Measurements from ENCODE around the gene CTSH.

The CTSH gene

GRCh38 chr15:78955355-78955754 lies 10.5 kb upstream of the CTSH start:
- WGBS (ENCODE audit: insufficient coverage, insufficient read length) = no CpG with 5 or more reads among the region's 5 CpGs
- Histone ChIP-seq H3K4me1 (ENCODE audit: control insufficient read depth, insufficient read depth, low read length) (peaks cover 3% of the 10 kb centered on the region; the same call in 1 of the 2 replicates), H3K9me3 (ENCODE audit: control insufficient read depth, insufficient read depth, low read length) (no peaks in the 10 kb centered on the region; the same call in 1 of the 2 replicates)

GRCh38 chr15:78951841-78952238 lies 7.0 kb upstream of the CTSH start:
- Histone ChIP-seq H3K4me3 (ENCODE audit: low read length) (no peak overlapping the region), H3K36me3 (ENCODE audit: control insufficient read depth, insufficient read depth, low read length) (no peaks in the 10 kb centered on the region), H3K27me3 (ENCODE audit: control insufficient read depth, insufficient read depth, low read length) (no peaks in the 10 kb centered on the region), H3K27ac (ENCODE audit: low read length) (no peak overlapping the region), H3K4me1 (ENCODE audit: control insufficient read depth, insufficient read depth, low read length) (peaks cover 3% of the 10 kb centered on the region; the same call in 1 of the 2 replicates), H3K9me3 (ENCODE audit: control insufficient read depth, insufficient read depth, low read length) (no peaks in the 10 kb centered on the region)
- DNase-seq (ENCODE audit: low read depth, low spot score) = no peak
- no CpG with 5 or more reads among the region's 4 CpGs for WGBS (ENCODE audit: insufficient coverage, insufficient read length)

More at GRCh38 chr15:78955355-78955754, 10.5 kb upstream of the CTSH start:
- Histone ChIP-seq H3K27me3 (ENCODE audit: control insufficient read depth, insufficient read depth, low read length) (no peaks in the 10 kb centered on the region), H3K36me3 (ENCODE audit: control insufficient read depth, insufficient read depth, low read length) (no peaks in the 10 kb centered on the region), H3K27ac (ENCODE audit: low read length) (no peak overlapping the region), H3K4me3 (ENCODE audit: low read length) (no peak overlapping the region)
- DNase-seq (ENCODE audit: low read depth, low spot score) = no peak

GRCh38 chr15:78950902-78951840 lies 6.3 kb upstream of the CTSH start:
- 100% methylated on average over 1 of the region's 10 CpGs for WGBS (ENCODE audit: insufficient coverage, insufficient read length)
- H3K4me1 ChIP-seq (ENCODE audit: control insufficient read depth, insufficient read depth, low read length) = peaks cover 3% of the 10 kb centered on the region; the same call in 1 of the 2 replicates
- no peaks in the 10 kb centered on the region for H3K36me3 ChIP-seq (ENCODE audit: control insufficient read depth, insufficient read depth, low read length)
- DNase-seq (ENCODE audit: low read depth, low spot score) = no peak
- no peak overlapping the region for H3K27ac ChIP-seq (ENCODE audit: low read length)
- H3K4me3 ChIP-seq (ENCODE audit: low read length) = no peak overlapping the region
- no peaks in the 10 kb centered on the region for H3K27me3 ChIP-seq (ENCODE audit: control insufficient read depth, insufficient read depth, low read length)
- H3K9me3 ChIP-seq (ENCODE audit: control insufficient read depth, insufficient read depth, low read length) = no peaks in the 10 kb centered on the region

GRCh38 chr15:78950343-78950742 lies 5.5 kb upstream of the CTSH start:
- DNase-seq (ENCODE audit: low read depth, low spot score) = no peak
- no peaks in the 10 kb centered on the region for H3K36me3 ChIP-seq (ENCODE audit: control insufficient read depth, insufficient read depth, low read length)
- no peaks in the 10 kb centered on the region for H3K27me3 ChIP-seq (ENCODE audit: control insufficient read depth, insufficient read depth, low read length)
- no peak overlapping the region for H3K4me3 ChIP-seq (ENCODE audit: low read length)
- H3K27ac ChIP-seq (ENCODE audit: low read length) = no peak overlapping the region
- H3K4me1 ChIP-seq (ENCODE audit: control insufficient read depth, insufficient read depth, low read length) = peaks cover 5% of the 10 kb centered on the region; the same call in 1 of the 2 replicates
- no CpG with 5 or more reads among the region's 9 CpGs for WGBS (ENCODE audit: insufficient coverage, insufficient read length)
- H3K9me3 ChIP-seq (ENCODE audit: control insufficient read depth, insufficient read depth, low read length) = no peaks in the 10 kb centered on the region

- no peak overlapping the region for H3K27ac ChIP-seq (ENCODE audit: low read length)
- no peak for DNase-seq (ENCODE audit: low read depth, low spot score)
- H3K4me1 ChIP-seq (ENCODE audit: control insufficient read depth, insufficient read depth, low read length) = peaks cover 7% of the 10 kb centered on the region; the same call in 1 of the 2 replicates
- no peaks in the 10 kb centered on the region for H3K9me3 ChIP-seq (ENCODE audit: control insufficient read depth, insufficient read depth, low read length)
- no CpG with 5 or more reads among the region's 1 CpG for WGBS (ENCODE audit: insufficient coverage, insufficient read length)
- H3K4me3 ChIP-seq (ENCODE audit: low read length) = no peak overlapping the region
- H3K36me3 ChIP-seq (ENCODE audit: control insufficient read depth, insufficient read depth, low read length) = no peaks in the 10 kb centered on the region
- H3K27me3 ChIP-seq (ENCODE audit: control insufficient read depth, insufficient read depth, low read length) = peaks cover 2% of the 10 kb centered on the region; the same call in 1 of the 2 replicates
These were observed 4.6 kb upstream of the CTSH start for GRCh38 chr15:78949461-78949860.

- Histone ChIP-seq H3K9me3 (ENCODE audit: control insufficient read depth, insufficient read depth, low read length) (no peaks in the 10 kb centered on the region), H3K4me3 (ENCODE audit: low read length) (no peak overlapping the region), H3K36me3 (ENCODE audit: control insufficient read depth, insufficient read depth, low read length) (no peaks in the 10 kb centered on the region), H3K27me3 (ENCODE audit: control insufficient read depth, insufficient read depth, low read length) (peaks cover 6% of the 10 kb centered on the region; the same call in 1 of the 2 replicates), H3K27ac (ENCODE audit: low read length) (no peak overlapping the region), H3K4me1 (ENCODE audit: control insufficient read depth, insufficient read depth, low read length) (peaks cover 9% of the 10 kb centered on the region; the same call in 1 of the 2 replicates)
- no peak for DNase-seq (ENCODE audit: low read depth, low spot score)
- no CpG with 5 or more reads among the region's 5 CpGs for WGBS (ENCODE audit: insufficient coverage, insufficient read length)
These were observed 2.7 kb upstream of the CTSH start for GRCh38 chr15:78947506-78947905.

GRCh38 chr15:78946493-78946892 lies 1.6 kb upstream of the CTSH start:
- H3K27ac ChIP-seq (ENCODE audit: low read length) = no peak overlapping the region
- no peaks in the 10 kb centered on the region for H3K9me3 ChIP-seq (ENCODE audit: control insufficient read depth, insufficient read depth, low read length)
- WGBS (ENCODE audit: insufficient coverage, insufficient read length) = no CpG with 5 or more reads among the region's 5 CpGs
- peaks cover 7% of the 10 kb centered on the region; the same call in 1 of the 2 replicates for H3K4me1 ChIP-seq (ENCODE audit: control insufficient read depth, insufficient read depth, low read length)
- H3K27me3 ChIP-seq (ENCODE audit: control insufficient read depth, insufficient read depth, low read length) = peaks cover 6% of the 10 kb centered on the region; the same call in 1 of the 2 replicates
- no peak for DNase-seq (ENCODE audit: low read depth, low spot score)
- H3K36me3 ChIP-seq (ENCODE audit: control insufficient read depth, insufficient read depth, low read length) = no peaks in the 10 kb centered on the region
- no peak overlapping the region for H3K4me3 ChIP-seq (ENCODE audit: low read length)

- H3K4me1 ChIP-seq (ENCODE audit: control insufficient read depth, insufficient read depth, low read length) = peaks cover 7% of the 10 kb centered on the region; the same call in 1 of the 2 replicates
- WGBS (ENCODE audit: insufficient coverage, insufficient read length) = no CpG with 5 or more reads among the region's 12 CpGs
- H3K4me3 ChIP-seq (ENCODE audit: low read length) = peak overlapping the region; percentile 54
- H3K27ac ChIP-seq (ENCODE audit: low read length) = no peak overlapping the region
- DNase-seq (ENCODE audit: low read depth, low spot score) = no peak
- no peaks in the 10 kb centered on the region for H3K9me3 ChIP-seq (ENCODE audit: control insufficient read depth, insufficient read depth, low read length)
- no peaks in the 10 kb centered on the region for H3K36me3 ChIP-seq (ENCODE audit: control insufficient read depth, insufficient read depth, low read length)
- peaks cover 6% of the 10 kb centered on the region; the same call in 1 of the 2 replicates for H3K27me3 ChIP-seq (ENCODE audit: control insufficient read depth, insufficient read depth, low read length)
These were observed 632 bp downstream of the CTSH start for GRCh38 chr15:78944202-78944625.

GRCh38 chr15:78943692-78944091 lies 1.2 kb downstream of the CTSH start:
- H3K4me3 ChIP-seq (ENCODE audit: low read length) = no peak overlapping the region
- peaks cover 6% of the 10 kb centered on the region; the same call in 1 of the 2 replicates for H3K27me3 ChIP-seq (ENCODE audit: control insufficient read depth, insufficient read depth, low read length)
- H3K27ac ChIP-seq (ENCODE audit: low read length) = no peak overlapping the region
- no peaks in the 10 kb centered on the region for H3K36me3 ChIP-seq (ENCODE audit: control insufficient read depth, insufficient read depth, low read length)
- peaks cover 7% of the 10 kb centered on the region; the same call in 1 of the 2 replicates for H3K4me1 ChIP-seq (ENCODE audit: control insufficient read depth, insufficient read depth, low read length)
- no peaks in the 10 kb centered on the region for H3K9me3 ChIP-seq (ENCODE audit: control insufficient read depth, insufficient read depth, low read length)
- DNase-seq (ENCODE audit: low read depth, low spot score) = no peak
- no CpG with 5 or more reads among the region's 7 CpGs for WGBS (ENCODE audit: insufficient coverage, insufficient read length)

GRCh38 chr15:78942741-78943140 lies 2.1 kb downstream of the CTSH start:
- Histone ChIP-seq H3K36me3 (ENCODE audit: control insufficient read depth, insufficient read depth, low read length) (no peaks in the 10 kb centered on the region), H3K27me3 (ENCODE audit: control insufficient read depth, insufficient read depth, low read length) (peaks cover 6% of the 10 kb centered on the region; the same call in 1 of the 2 replicates), H3K27ac (ENCODE audit: low read length) (no peak overlapping the region), H3K4me1 (ENCODE audit: control insufficient read depth, insufficient read depth, low read length) (peaks cover 7% of the 10 kb centered on the region; the same call in 1 of the 2 replicates), H3K4me3 (ENCODE audit: low read length) (no peak overlapping the region), H3K9me3 (ENCODE audit: control insufficient read depth, insufficient read depth, low read length) (no peaks in the 10 kb centered on the region)
- WGBS (ENCODE audit: insufficient coverage, insufficient read length) = no CpG with 5 or more reads among the region's 4 CpGs
- DNase-seq (ENCODE audit: low read depth, low spot score) = no peak
